Stimulated activated CD4-positive, alpha-beta T cell treated with anti-CD3 and anti-CD28 coated beads, Interleukin-1b, Interleukin-23, amount 100 ng/mL, for 1 hour (primary cell): ENCODE results near the gene PLEKHM2.

ENCODE experiments used
- DNase-seq, 2 donors: peaks; one replicate each; pipeline ENCODE4 v3.0.0-alpha.2; 2020; ENCODE audit warnings: low read depth in 2 of 2

PLEKHM2 gene

GRCh38 chr1:15724949-15725880 is 41.1 kb downstream of the PLEKHM2 start:
- no peak for DNase-seq

- no peak for DNase-seq
Measured at GRCh38 chr1:15726508-15726907, 42.4 kb downstream of the PLEKHM2 start.

GRCh38 chr1:15727021-15727420 is 42.9 kb downstream of the PLEKHM2 start:
- DNase-seq, result no peak

DNA sequence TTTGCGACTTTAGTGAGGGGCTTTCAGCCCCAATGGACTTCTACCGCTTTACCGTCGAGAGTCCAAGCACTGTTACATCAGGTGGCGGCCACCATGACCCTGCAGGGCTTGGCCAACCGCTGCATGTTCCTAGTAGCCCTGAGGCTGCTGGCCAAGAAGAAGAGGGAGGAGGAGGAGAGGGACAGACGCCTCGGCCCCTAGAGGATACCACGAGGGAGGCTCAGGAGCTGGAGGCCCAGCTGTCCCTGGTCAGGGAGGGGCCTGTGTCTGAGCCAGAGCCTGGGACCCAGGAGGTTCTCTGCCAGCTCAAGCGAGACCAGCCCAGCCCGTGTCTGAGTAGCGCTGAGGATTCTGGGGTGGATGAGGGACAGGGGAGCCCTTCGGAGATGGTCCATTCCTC is 43.3 kb downstream of the PLEKHM2 start:
- no peak for DNase-seq

GRCh38 chr1:15727866-15728534 is 43.9 kb downstream of the PLEKHM2 start:
- DNase-seq, result no peak

DNA sequence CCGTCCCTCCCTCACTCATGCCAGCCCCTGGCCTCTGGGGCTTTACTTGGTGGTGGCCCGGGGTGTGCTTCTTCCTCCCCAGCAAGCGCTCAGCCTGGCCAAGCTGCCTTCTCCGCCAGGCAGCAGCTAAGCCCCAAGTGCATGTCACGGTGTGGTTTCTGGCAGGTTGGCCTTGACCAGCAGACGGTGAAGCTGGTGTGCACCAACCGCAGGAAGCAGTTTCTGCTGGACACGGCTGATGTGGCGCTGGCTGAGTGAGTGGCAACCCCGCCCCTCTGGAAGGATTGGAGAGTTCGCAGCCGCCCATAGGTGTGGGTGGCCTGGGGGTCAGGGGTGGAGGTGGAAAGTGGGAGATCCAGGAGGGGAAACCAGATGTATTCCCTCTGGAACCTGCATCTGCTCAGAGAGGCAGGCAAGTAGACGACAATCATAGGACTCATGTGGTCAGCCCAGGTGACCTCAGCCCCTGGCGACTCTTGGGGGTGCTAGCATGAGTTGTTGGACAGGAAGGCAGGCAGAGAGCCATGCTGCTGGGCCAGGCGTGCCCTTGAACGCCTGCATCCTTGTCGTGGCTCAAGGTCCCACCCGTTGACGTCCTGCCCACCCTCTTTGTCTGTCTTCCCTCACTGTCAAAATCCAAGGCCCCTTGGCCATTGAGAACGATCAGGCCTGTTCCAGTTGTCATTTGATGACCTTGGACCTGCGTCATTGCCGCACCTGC is 45.0 kb downstream of the PLEKHM2 start:
- DNase-seq, result no peak

DNA sequence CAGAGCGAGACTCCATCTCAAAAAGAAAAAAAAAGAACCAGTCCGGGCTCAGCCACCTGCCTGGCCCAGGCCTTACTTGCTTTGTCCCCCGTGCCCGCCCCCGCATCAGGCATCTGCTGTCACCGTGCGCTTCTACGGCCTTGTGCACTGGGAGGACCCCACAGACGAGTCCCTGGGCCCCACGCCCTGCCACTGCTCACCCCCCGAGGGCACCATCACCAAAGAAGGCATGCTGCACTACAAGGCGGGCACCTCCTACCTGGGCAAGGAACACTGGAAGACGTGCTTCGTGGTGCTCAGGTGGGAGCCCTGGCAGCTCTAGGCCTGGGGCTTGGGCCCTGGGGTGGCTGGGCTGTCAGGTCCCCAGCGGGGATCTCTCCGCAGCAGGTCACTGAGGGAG is 46.3 kb downstream of the PLEKHM2 start:
- DNase-seq, result no peak

DNA sequence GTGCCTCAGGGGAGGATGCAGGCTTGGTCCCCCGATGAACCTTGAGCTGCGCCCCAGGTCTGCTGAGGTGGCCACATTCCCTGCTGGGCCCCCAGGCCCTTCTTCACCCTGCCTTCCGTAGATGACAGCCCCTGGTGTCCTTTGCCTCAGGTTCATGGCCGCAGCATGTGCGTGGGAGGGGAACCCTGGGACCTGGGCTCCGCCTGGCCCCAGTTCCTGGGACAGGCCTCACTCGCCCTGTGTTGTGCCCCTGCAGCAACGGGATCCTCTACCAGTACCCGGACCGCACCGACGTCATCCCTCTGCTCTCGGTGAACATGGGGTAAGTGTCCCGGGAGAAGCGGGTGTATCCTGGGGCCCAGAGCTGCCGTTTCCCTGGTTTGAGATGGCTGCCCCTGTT is 46.8 kb downstream of the PLEKHM2 start:
- no peak for DNase-seq

- no peak for DNase-seq
Measured at GRCh38 chr1:15731735-15732685, 47.9 kb downstream of the PLEKHM2 start.

GRCh38 chr1:15732686-15733081 is 48.6 kb downstream of the PLEKHM2 start:
- no peak for DNase-seq

DNA sequence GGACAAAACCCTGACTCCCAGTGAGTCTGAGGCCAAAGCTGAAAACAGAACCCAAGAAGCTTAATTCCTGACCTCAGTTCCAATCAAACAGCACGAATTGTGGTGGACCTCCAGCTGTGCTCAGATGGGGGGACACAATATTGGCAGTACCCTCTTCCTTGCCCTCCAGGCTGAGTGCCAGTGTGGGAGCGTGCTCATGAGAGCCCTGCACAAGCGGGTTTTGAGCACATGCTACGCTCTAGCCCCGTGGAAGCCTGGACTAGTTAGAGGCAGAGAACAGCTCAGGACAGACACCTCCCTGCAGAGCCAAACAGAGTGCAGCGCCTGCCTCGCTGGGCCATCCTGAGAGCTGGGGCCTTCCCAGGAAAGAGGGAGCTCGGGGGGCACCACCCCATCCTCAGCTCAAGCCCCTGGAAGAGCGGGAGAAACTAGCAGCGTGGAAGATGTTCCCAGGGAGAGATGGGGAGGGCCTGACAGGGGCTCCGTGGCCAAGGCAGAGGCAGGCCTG is 49.2 kb downstream of the PLEKHM2 start:
- no peak for DNase-seq

- no peak for DNase-seq
Measured at GRCh38 chr1:15733726-15734226, 49.7 kb downstream of the PLEKHM2 start.

- DNase-seq, result no peak
Measured at GRCh38 chr1:15734296-15734695, 50.2 kb downstream of the PLEKHM2 start.

- DNase-seq, result no peak
Measured at GRCh38 chr1:15734901-15735300, 50.8 kb downstream of the PLEKHM2 start.

GRCh38 chr1:15735304-15736037 is 51.4 kb downstream of the PLEKHM2 start:
- DNase-seq, result no peak

DNA sequence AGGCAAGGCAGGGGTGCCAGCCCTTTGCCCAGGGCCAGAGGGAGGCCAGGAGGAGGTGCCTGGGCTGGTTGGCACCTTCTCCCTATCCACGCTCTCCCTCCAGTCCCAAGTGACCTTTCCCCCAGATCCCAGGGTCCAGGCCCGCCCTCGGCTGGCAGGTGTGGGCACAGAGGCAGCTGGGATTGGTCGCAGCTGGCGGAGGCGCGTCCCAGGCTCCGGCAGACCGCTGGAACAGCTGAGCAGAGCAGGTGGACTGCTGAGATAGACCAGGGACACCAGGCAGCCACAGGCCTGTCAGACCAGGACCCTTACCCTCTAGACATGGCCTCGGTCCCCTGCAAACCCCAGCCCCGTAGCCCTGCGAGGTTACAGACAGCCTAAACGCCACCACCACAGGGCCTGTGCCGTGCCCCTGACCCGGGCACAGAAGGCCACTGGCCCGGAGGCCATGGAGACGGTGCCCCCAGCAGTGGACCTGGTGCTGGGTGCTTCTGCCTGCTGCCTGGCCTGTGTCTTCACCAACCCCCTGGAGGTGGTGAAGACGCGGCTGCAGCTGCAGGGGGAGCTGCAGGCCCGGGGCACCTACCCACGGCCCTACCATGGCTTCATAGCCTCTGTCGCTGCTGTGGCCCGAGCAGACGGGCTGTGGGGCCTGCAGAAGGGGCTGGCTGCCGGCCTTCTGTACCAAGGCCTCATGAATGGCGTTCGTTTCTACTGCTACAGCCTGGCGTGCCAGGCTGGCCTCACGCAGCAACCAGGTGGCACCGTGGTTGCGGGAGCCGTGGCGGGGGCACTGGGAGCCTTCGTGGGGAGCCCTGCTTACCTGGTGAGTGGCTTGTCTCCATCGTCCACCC is 52.1 kb downstream of the PLEKHM2 start, which contains the start of gene SLC25A34:
Gene SLC25A34, plus strand, starts transcription at position 221 of the 854 bp plus-strand sequence. Its CDS starts 228 bp downstream, at position 449.
- DNase-seq, result no peak

DNA sequence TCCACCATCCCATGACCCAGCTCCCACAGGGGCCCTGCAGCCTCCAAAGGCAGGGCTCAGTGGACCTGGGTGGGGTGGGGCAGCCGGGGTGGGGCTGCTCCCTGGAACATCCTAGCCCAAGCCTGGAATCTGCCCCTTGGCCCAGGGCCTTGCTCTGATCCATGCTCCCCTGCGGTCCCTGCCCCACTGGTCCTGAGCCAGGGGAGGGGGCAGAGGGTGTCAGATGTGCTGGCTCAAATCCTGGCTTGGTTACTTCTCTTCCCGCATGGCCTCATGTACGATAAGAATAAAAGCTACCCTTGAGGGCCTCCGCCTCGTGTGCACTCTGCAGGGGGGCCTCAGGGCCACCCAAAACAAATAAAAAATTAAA is 52.8 kb downstream of the PLEKHM2 start:
- no peak for DNase-seq

DNA sequence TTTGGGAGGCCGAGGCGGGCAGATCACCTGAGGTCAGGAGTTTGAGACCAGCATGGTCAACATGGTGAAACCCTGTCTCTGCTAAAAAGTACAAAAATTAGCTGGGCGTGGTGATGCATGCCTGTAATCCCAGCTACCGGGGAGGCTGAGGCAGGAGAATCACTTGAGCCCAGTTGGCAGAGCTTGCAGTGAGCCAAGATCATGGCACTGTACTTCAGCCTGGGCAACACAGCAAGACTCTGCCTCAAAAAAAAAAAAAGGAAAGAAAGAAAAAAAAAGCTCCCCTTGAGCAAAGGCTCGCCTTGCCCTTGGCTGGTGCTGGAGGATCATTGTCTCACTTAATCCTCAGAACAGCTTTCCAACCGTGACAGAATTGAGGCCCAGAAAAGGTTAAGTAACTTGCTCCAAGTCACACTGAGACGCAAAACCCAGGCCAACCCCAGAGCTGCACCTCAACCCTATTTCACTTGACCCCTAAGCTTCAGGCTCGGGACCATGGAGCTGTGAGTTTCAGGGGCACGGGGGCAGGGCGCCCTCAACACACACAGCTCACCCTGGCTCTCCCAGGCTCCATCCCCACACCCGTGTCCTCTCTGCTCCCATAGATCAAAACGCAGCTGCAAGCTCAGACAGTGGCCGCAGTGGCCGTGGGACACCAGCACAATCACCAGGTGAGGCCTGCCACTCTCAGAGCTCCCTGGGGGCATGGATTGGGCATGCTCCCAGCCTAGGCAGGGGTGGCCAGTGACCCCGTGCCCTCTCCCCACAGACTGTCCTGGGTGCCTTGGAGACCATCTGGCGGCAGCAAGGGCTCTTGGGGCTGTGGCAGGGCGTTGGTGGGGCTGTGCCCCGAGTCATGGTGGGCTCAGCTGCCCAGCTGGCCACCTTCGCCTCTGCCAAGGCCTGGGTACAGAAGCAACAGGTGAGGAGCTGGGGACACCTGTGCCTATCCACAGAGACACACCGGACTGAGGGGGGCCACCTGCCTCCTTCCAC is 53.5 kb downstream of the PLEKHM2 start:
- DNase-seq, result no peak
